ENCODE measurements around the gene SVEP1. TPM values are rescaled to one million over a fixed set of nuclear protein-coding genes. Genes with fewer than 3 reads are reported as not detected.

Gene SVEP1
- polyA plus RNA-seq, 3 donors = under 0.01 TPM; not detected in 2

- H2AFZ ChIP-seq (ENCODE audit: insufficient read depth, low read depth, low read length, poor library complexity, severe bottlenecking) = no peak overlapping the region
- no peak for DNase-seq
- H3K27me3 Mint-ChIP-seq (ENCODE audit: low read depth in 3 of 3) = peaks cover 2 to 5% (median 4%) of the 10 kb centered on the region in 3 donors
- no peaks in the 10 kb centered on the region for H3K36me3 ChIP-seq (replicated peaks in 1 of 2; ENCODE audit: control insufficient read depth in 1 of 2, insufficient read depth in 2 of 2, low read length in 2 of 2)
- WGBS (ENCODE audit: insufficient coverage) = no CpG with 5 or more reads among the region's 2 CpGs
- no peak overlapping the region for H3K27ac ChIP-seq (ENCODE audit: low read depth in 1 of 2, low read length in 2 of 2)
- no peak overlapping the region for H3K4me3 ChIP-seq (replicated peaks in 1 of 3; ENCODE audit: low read depth in 2 of 3, low read length in 3 of 3)
- no peaks in the 10 kb centered on the region for H3K36me3 Mint-ChIP-seq
- H3K4me1 ChIP-seq (ENCODE audit: control insufficient read depth in 1 of 2, insufficient read depth in 2 of 2, low read length in 2 of 2) = no peaks in the 10 kb centered on the region
- no peaks in the 10 kb centered on the region for H4K20me1 ChIP-seq (ENCODE audit: insufficient read depth, low read length)
- no peaks in the 10 kb centered on the region for H3K4me1 Mint-ChIP-seq
- H3K27me3 ChIP-seq (ENCODE audit: control insufficient read depth in 2 of 2, insufficient read depth in 2 of 2, low read length in 2 of 2) = no peaks in the 10 kb centered on the region
- H3K9me3 ChIP-seq (replicated peaks in 1 of 2; ENCODE audit: control insufficient read depth in 1 of 2, insufficient read depth in 1 of 2, low read length in 2 of 2) = no peaks in the 10 kb centered on the region
- intact Hi-C loops (cut with micrococcal nuclease) = no loop called here
- no peak overlapping the region for H3K4me3 Mint-ChIP-seq
- H3K4me2 ChIP-seq (replicated peaks; ENCODE audit: extremely low read depth, low read length, poor library complexity, severe bottlenecking) = no peak overlapping the region
- H3K79me2 ChIP-seq (ENCODE audit: insufficient read depth, low read length) = no peaks in the 10 kb centered on the region
- no peak for TF ChIP-seq CTCF (IDR thresholded peaks at IDR 0.05)
- no peak overlapping the region for H3K9ac ChIP-seq (ENCODE audit: insufficient read depth, low read length, poor library complexity, severe bottlenecking)
- peaks cover 0 to 11% (median 7%) of the 10 kb centered on the region in 7 donors for H3K9me3 Mint-ChIP-seq
- no peak overlapping the region for H3K27ac Mint-ChIP-seq
These were observed 17.7 kb downstream of the SVEP1 start for GRCh38 chr9:110561826-110562225.

- Histone ChIP-seq H3K27ac (ENCODE audit: low read depth in 1 of 2, low read length in 2 of 2) (no peak overlapping the region), H3K79me2 (ENCODE audit: insufficient read depth, low read length) (no peaks in the 10 kb centered on the region), H3K4me1 (ENCODE audit: control insufficient read depth in 1 of 2, insufficient read depth in 2 of 2, low read length in 2 of 2) (no peaks in the 10 kb centered on the region), H3K27me3 (ENCODE audit: control insufficient read depth in 2 of 2, insufficient read depth in 2 of 2, low read length in 2 of 2) (no peaks in the 10 kb centered on the region), H2AFZ (ENCODE audit: insufficient read depth, low read depth, low read length, poor library complexity, severe bottlenecking) (no peak overlapping the region), H3K36me3 (replicated peaks in 1 of 2; ENCODE audit: control insufficient read depth in 1 of 2, insufficient read depth in 2 of 2, low read length in 2 of 2) (no peaks in the 10 kb centered on the region), H3K4me2 (replicated peaks; ENCODE audit: extremely low read depth, low read length, poor library complexity, severe bottlenecking) (no peak overlapping the region), H3K9ac (ENCODE audit: insufficient read depth, low read length, poor library complexity, severe bottlenecking) (no peak overlapping the region), H3K9me3 (replicated peaks in 1 of 2; ENCODE audit: control insufficient read depth in 1 of 2, insufficient read depth in 1 of 2, low read length in 2 of 2) (no peaks in the 10 kb centered on the region), H3K4me3 (replicated peaks in 1 of 3; ENCODE audit: low read depth in 2 of 3, low read length in 3 of 3) (no peak overlapping the region), H4K20me1 (ENCODE audit: insufficient read depth, low read length) (no peaks in the 10 kb centered on the region)
- DNase-seq = no peak
- H3K27ac Mint-ChIP-seq = no peak overlapping the region
- TF ChIP-seq CTCF (IDR thresholded peaks at IDR 0.05) = no peak
- no peak overlapping the region for H3K4me3 Mint-ChIP-seq
- peaks cover 0 to 2% (median 2%) of the 10 kb centered on the region in 3 donors for H3K27me3 Mint-ChIP-seq (ENCODE audit: low read depth in 3 of 3)
- peaks cover 2 to 12% (median 8%) of the 10 kb centered on the region in 7 donors for H3K9me3 Mint-ChIP-seq
- H3K4me1 Mint-ChIP-seq = no peaks in the 10 kb centered on the region
- H3K36me3 Mint-ChIP-seq = no peaks in the 10 kb centered on the region
- no CpG with 5 or more reads among the region's 1 CpG for WGBS (ENCODE audit: insufficient coverage)
- intact Hi-C loops (cut with micrococcal nuclease) = no loop called here
These were observed 19.7 kb downstream of the SVEP1 start for GRCh38 chr9:110559869-110560268.

Measured in CD14-positive monocyte (primary cell).